HFF-Myc (cell line): ENCODE measurements around the gene ANTXR2.

Experiments used
- DNase-seq: peaks from one replicate; pipeline ENCODE4 v3.0.0-alpha.2; 2011; ENCODE audit warnings: low read depth; ENCODE audit errors: extremely low read depth
- H3K4me3 ChIP-seq: replicated peaks from 2 replicates; pipeline ENCODE4 v1.5.1; 2011; ENCODE audit warnings: low read depth, mild to moderate bottlenecking, control low read depth, low read length
- CTCF ChIP-seq: IDR thresholded peaks from 2 replicates; pipeline ENCODE4 v1.5.1; 2012; ENCODE audit warnings: mild to moderate bottlenecking, low read depth, low read length, control low read depth; ENCODE audit errors: missing control alignments

Gene ANTXR2

DNA sequence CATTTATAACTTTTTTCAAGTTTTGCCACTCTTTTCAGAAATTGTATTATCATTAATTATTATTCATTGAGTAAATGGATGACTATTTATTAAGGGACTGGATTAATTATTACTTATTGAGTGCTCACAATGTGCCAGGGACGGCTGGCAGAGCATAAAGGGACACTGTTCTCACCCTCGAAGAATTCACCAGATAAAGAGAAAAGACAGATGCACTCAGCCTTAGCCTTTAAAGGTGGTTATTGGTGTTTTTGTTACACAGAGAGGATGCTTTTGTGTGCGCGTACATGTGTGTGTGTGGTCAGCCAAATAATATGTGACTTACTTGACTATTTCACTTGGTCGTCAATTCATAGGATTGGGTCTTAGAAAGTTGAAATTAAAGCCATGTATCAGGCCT, 187.0 kb downstream of the ANTXR2 start:
- H3K4me3 ChIP-seq, result no peak overlapping the region
- DNase-seq, result no peak
- TF ChIP-seq CTCF, result no peak

DNA sequence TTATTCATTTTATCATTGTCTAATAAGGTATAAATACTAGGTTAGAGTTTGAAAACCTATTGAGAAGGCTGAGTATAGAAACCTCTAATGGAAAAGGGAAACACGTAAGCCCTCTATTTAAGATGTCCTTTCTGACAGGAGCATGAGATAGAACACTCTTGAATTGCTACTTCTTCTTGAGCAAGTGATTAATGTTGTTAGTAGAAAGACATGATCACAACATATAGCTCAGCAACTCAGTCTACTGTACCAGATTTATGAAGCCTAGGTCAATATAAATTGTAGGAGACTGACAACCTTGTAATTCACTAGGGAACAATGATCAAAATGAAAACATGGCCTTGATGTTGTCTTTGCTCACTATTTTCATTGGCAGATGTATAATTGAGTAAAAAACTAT, 189.7 kb downstream of the ANTXR2 start:
- DNase-seq, result no peak
- H3K4me3 ChIP-seq, result no peak overlapping the region
- TF ChIP-seq CTCF, result no peak

- H3K4me3 ChIP-seq, result no peak overlapping the region
- no peak for DNase-seq
- TF ChIP-seq CTCF, result no peak
Measured at GRCh38 chr4:79882806-79883205, 190.2 kb downstream of the ANTXR2 start.

- DNase-seq, result no peak
- TF ChIP-seq CTCF, result no peak
- no peak overlapping the region for H3K4me3 ChIP-seq
Measured at GRCh38 chr4:79881407-79881806, 191.6 kb downstream of the ANTXR2 start.

GRCh38 chr4:79877511-79877910, 195.5 kb downstream of the ANTXR2 start:
- no peak for TF ChIP-seq CTCF
- DNase-seq, result no peak
- H3K4me3 ChIP-seq, result no peak overlapping the region

DNA sequence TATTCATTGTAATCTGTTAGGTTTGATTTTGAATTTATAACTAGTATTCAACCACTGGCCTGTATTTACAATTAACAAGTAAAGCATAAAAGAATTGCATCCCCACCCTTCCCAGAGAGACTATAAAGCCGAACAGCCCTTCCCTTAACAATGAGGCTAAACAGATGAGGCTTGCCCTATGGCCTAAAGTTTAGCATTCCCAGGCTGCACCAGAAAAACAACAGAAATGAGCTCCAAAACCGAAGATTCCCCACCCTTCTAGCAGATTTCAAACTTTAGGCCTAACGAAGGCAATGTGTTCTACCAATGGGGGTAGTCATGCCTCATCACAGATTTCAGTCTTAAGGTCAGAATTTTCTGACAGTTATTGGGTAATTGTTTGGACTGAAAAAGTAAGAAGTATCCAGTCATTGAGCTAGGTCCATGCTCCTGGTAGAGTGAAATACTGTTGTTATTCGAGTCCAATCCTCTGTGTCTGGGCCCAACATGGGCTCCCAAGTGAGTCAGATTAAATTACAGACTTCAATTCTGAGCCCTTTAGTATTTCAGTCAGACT, 197.6 kb downstream of the ANTXR2 start:
- TF ChIP-seq CTCF, result no peak
- H3K4me3 ChIP-seq, result no peak overlapping the region
- DNase-seq, result no peak

DNA sequence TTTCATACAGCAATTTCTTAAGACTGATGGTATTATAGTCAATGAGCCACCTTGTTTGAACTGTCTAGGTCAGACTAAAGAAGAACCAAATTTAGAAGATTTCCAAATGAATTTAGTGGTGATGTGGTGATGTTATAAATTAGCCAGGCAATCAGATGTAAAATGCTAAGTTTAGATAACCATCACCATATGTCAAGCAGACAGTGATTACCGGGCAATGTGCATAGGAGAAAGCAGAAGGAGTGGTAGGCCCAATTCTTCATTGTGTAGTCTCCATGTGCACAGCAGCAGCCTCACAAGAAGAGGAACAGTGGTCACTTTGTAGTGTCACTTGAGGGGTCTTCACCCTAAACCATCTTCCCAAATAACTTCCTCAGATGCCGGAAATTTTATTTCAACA, 198.8 kb downstream of the ANTXR2 start:
- TF ChIP-seq CTCF, result no peak
- no peak overlapping the region for H3K4me3 ChIP-seq
- DNase-seq, result no peak
